SIG-M5 treated with dmso at 0.1 percent for 504 hours (cell line): ENCODE results near the gene ZNF324B.
"Not testable (repeated sequence)": the region's sequence is repeated elsewhere in the genome, so short reads cannot be mapped to it uniquely, and the experiment has no call there.

Experiments
- DNase-seq: peaks from one replicate; lab custom pipeline; 2025; ENCODE audit not compliant: unreplicated experiment; lab: John Stamatoyannopoulos, UW

Gene ZNF324B

DNA sequence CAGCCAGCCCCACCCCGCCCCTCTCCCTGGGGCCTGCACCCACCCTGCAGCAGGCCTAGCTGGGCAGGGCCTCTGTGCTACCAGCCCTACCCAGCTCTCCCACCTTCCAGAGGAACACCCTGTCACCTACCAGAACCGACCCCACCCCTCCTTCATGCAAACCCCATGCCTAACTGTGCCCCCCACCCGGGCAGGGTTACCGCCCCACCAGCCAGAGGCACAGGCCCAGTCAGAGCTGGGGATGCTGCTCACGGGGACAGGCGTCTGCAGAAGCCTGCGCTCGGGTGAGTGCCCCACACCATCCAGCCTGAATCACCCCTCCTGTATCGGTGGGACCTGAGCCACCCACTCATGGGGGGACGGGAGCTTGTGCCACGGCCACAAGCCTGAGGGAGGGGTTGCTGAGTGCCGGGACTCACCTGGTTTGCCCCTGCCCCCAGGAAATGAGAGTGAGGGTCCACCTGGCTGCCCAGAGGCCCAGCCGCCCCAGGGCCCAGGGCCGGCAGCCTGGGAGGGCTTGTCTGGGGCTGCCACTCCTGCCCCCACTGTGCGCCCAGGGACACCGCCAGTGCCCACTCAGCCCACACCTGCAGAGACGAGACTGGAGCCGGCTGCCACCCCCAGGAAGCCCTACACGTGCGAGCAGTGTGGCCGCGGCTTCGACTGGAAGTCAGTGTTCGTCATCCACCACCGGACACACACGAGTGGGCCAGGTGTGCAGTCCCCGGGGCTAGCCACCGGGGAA lies 28.5 kb downstream of the ZNF324B start:
- DNase-seq: no peak

DNA sequence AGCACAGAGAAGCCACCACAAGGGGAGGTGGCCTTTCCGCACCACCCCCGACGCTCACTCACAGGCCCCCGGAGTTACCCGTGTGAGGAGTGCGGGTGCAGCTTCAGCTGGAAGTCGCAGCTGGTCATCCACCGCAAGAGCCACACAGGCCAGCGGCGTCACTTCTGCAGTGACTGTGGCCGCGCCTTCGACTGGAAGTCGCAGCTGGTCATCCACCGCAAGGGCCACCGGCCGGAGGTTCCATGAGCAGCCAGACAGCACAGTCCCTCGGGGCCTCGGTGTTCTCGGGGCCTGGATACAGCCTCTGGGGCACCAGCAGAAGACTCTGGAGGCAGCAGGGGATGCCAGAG lies 29.0 kb downstream of the ZNF324B start:
- no peak for DNase-seq

DNA sequence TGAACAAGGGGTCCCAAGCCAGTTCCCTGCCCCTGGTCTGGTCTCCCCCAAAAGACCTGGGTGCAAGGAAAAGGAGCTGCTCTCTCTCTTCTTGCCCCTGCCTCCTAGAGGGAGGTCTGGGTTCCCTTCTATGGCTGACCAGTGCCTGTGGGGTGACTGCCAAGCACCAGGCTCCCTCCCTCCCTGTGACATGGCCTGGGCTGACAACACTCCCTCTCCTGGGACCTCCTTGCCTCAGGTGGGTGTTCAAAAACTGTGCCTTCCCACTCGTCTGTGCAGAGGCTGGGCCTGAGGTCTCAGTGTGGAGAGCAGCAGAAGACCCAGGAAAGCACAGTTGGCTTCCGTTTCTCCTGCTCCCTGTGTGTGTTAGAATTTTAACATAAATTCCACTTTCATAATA lies 29.4 kb downstream of the ZNF324B start:
- DNase-seq: no peak

DNA sequence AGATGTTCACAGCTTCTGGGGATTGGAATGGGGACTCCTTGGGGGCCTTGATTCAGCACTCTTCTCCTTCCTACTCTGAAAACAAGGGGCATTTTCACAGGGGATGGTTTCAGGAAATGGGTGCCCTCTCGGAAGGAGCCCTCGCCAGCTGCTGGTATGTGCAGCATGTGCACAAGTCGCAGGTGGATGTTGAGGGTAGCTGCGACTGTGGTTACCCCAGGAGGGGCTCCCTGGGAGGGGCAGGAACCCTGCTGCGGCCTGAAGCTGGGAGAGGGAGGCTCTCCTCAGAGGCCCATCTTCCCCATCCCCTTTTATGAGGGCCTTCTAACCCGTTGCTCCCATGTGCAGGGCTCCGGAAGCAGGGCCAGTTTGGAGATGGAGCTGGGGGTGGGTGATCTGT lies 30.9 kb downstream of the ZNF324B start:
- no peak for DNase-seq

DNA sequence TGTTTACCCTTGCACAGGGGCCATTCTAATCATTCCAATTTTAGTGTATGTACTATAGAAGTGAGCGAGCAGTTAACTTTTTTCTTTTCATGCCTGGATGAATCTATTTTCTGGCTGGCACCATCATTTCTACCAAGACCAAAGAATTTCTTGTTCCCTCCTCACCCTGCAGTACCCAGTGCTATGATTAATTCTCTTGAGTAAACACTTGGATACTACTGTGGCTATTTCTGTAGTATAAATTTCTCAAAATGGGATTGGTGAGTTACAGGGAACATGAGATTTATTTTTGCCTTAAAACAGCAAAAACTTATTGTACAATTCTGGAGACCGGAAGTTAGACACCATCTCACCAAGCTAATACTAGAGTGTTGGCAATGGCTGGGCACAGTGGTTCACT lies 32.4 kb downstream of the ZNF324B start:
- no peak for DNase-seq

DNA sequence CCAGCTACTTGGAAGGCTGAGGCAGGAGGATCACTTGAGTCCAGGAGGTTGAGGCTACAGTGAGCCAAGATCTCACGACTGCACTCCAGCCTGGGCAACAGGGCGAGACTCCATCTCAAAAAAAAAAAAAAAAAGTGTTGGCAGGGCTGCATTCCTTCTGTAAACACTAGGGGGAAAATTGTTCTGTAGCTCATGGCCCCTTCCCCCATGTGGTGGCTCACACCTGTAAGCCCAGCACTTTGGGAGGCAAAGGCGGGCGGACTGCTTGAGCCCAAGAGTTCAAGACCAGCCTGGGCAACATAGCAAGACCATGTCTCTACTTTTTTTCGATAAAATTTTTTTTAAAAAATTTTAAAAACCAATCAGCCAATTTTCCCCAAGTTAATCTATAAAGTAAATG lies 32.9 kb downstream of the ZNF324B start:
- DNase-seq: not testable (repeated sequence)

DNA sequence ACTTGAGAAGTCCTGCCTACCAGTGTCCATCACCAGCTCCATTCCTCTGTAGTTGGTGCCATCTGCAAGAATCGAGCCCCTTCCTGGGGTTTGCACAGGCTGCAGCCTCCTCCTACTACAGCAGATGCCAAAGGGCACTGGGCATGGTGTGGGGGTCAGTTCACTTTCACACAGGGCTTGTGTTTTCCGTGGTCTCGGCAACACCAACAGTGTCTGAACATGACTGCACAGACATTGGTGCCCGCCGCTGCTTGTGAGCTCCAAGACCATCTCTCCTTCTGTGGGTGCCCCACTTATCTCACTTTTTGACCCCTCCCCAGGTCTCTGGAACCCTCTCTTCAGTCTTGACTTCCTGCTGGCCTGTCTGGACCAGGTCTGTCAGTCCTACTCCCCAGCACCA lies 40.0 kb downstream of the ZNF324B start:
- no peak for DNase-seq

DNA sequence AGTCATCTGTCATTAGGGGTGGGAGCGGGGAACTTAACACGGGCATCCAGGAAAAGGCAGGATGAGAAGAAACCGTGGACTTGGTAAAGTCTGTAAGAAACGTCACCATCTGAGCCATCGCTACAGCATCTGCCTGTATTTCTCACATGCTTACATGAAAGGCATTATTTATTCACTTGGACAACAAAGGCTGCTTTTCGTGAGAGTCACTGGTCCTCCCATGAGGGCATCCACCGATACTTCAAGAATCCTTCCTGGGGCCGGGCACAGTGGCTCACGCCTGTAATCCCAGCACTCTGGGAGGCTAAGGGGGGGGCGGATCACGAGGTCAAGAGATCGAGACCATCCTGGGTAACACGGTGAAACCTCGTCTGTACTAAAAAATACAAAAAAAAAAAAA lies 40.8 kb downstream of the ZNF324B start:
- no peak for DNase-seq

DNA sequence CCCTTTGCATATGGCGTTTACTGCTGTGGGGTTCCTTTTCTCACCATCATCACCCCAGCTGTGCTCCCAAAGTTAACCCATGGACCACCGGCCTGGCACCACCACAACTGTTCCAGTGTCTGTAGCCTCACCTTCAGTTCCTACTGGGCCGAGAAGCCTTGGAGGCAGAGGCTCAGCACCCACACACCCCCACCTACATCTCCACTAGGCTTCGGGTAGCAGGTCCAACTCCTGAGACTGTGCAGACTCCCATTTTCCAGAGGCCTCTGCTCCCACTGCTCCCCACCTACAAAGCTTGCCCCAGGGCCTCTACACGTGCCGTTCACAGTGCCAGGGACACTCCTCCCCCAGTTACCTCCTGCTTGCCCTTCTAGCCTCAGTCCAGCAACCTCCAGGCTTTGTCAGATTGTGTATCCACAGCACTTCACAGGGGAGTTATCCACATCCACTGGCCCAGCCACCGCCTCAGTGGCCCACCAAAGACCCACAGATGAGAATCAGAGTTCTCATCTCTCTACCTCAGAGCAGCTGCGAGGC lies 46.3 kb downstream of the ZNF324B start:
- DNase-seq: no peak

DNA sequence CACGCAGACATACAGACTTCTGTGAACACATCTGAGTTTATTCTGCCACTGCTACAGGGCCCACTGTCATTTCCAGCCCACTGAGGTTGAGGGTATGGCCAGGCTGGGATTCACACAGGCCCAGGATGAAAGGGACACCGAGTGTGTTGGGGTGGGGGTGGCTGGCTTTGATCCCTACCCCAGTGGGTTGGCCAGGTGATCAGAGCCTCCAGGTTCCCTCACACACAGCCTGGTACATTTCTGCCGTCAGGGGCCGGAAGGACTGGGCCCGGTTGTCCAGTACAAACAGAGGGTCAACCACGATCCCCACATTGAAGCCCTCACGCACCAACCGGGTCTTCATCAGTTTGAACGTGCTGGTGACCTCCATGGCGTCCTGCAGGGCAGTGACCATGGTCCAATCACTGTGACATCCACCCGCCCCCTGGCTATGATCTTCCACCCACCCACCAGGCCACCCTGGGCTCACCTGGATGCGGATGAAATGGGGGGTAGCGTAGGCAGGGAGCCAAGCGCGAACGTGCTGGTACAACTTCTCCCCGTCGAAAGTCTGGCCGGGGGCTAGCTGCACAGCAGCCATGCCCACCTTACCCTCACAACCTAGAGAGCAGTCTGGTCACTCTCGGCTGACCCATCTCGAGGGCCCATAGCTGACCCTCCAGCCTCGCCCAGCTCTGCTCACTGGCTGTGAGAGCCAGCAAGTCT lies 47.0 kb downstream of the ZNF324B start:
- DNase-seq: no peak

DNA sequence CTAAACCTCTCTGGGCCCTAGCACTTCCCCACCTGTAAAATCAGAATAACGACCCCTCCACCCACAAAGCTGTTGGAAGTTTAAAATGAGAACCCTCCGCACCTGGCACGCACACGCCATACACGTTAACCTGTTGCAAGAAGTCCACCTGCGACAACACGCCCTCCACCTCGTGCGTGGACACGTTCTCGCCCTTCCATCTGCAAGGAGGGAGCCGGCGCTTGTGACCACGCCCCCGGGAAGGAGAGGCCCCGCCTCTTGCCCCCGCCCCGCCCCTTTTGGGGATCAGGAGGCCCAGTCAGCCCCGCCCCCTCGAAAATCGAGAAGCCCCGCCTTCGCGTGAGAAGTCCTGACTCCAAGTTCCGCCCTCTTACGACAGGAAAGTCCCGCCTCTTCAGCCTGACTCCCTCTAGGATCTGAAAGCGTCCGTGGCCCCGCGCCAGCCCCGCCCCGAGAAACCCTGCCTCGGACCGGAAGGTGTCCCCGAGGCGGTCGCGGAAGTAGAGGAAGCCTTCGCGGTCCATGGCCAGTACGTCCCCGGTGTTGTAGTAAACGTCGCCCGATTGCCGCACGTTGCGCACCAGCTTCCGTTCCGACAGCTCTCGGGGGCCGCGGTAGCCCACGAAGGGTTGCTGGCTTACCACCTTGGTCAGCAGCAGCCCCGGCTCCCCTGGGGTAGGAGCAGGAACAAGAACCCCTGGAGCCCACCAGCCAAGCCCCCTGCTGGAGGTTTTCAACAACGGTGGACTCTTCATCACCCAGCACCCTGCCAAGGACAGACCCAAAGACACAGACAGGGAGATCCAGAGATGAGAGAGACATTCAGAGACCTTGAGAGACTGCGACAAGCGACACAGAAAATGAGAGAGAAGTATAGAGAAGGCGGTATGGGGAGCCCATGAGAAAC lies 47.9 kb downstream of the ZNF324B start:
- peak; percentile 98 for DNase-seq

DNA sequence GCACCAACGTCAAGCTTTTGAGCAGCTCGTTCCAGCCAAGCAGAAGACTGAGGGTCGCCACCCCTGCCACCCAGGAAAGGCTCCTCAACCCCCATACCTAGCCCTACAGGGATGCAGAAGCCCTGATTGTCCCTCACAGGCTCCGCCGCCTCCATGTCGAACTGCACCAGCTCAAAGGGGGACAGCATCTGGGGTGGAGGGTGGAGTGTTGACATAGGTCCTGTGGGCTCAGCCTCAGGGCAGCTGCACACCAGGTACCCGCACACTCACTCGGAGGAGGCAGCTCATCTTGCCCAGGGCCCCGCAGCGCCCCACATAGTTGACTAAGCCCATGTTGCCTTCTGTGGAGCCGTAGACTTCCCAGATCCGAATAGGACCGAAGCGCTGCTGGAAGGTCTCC lies 48.8 kb downstream of the ZNF324B start:
- no peak for DNase-seq
